ENCODE results near the gene ARHGEF6.
A peak's percentile ranks its signal among the peaks of the same experiment; 100 is the strongest.

The ARHGEF6 gene

GRCh38 chrX:136662976-136663375 is 117.8 kb downstream of the ARHGEF6 start:
- H3K27me3 Mint-ChIP-seq = no peaks in the 10 kb centered on the region
- H3K36me3 Mint-ChIP-seq = peaks cover 49% of the 10 kb centered on the region
- no peak overlapping the region for H3K27ac Mint-ChIP-seq
- no peak overlapping the region for H3K4me3 Mint-ChIP-seq
- peaks cover 3% of the 10 kb centered on the region for H3K9me3 Mint-ChIP-seq
- no peak for ATAC-seq
- peaks cover 6% of the 10 kb centered on the region for H3K4me1 Mint-ChIP-seq

- Mint-ChIP-seq H3K4me1 (no peaks in the 10 kb centered on the region), H3K36me3 (peaks cover 41% of the 10 kb centered on the region), H3K27me3 (no peaks in the 10 kb centered on the region), H3K27ac (no peak overlapping the region), H3K4me3 (no peak overlapping the region), H3K9me3 (peaks cover 3% of the 10 kb centered on the region)
- ATAC-seq = no peak
These were observed 118.6 kb downstream of the ARHGEF6 start for GRCh38 chrX:136662104-136662503.

- Mint-ChIP-seq H3K27ac (no peak overlapping the region), H3K4me3 (no peak overlapping the region), H3K9me3 (peaks cover 3% of the 10 kb centered on the region), H3K4me1 (no peaks in the 10 kb centered on the region), H3K27me3 (no peaks in the 10 kb centered on the region), H3K36me3 (peaks cover 39% of the 10 kb centered on the region)
- no peak for ATAC-seq
These were observed 119.8 kb downstream of the ARHGEF6 start for GRCh38 chrX:136660896-136661295.

DNA sequence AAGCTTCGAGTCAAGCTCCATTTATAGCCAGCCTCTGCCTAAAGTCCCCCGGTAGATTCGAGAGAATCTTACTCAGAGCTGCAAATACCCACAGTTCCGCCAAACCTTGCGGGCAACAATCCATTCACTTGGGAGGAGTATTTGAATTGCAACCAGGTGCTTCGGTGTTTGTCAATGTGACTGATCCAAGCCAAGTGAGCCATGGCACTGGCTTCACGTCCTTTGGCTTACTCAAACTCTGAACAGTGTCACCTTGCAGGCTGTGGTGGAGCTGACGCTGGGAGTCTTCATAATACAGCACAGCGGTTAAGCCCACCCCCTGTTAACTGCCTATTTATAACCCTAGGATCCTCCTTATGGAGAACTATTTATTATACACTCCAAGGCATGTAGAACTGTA is 121.6 kb downstream of the ARHGEF6 start:
- H3K27ac Mint-ChIP-seq = no peak overlapping the region
- peaks cover 26% of the 10 kb centered on the region for H3K36me3 Mint-ChIP-seq
- H3K4me1 Mint-ChIP-seq = no peaks in the 10 kb centered on the region
- H3K27me3 Mint-ChIP-seq = no peaks in the 10 kb centered on the region
- H3K4me3 Mint-ChIP-seq = no peak overlapping the region
- ATAC-seq = no peak
- H3K9me3 Mint-ChIP-seq = no peaks in the 10 kb centered on the region

GRCh38 chrX:136658151-136658550 is 122.6 kb downstream of the ARHGEF6 start:
- Mint-ChIP-seq H3K4me1 (no peaks in the 10 kb centered on the region), H3K4me3 (no peak overlapping the region), H3K9me3 (no peaks in the 10 kb centered on the region), H3K27me3 (no peaks in the 10 kb centered on the region), H3K36me3 (peaks cover 19% of the 10 kb centered on the region), H3K27ac (no peak overlapping the region)
- no peak for ATAC-seq

DNA sequence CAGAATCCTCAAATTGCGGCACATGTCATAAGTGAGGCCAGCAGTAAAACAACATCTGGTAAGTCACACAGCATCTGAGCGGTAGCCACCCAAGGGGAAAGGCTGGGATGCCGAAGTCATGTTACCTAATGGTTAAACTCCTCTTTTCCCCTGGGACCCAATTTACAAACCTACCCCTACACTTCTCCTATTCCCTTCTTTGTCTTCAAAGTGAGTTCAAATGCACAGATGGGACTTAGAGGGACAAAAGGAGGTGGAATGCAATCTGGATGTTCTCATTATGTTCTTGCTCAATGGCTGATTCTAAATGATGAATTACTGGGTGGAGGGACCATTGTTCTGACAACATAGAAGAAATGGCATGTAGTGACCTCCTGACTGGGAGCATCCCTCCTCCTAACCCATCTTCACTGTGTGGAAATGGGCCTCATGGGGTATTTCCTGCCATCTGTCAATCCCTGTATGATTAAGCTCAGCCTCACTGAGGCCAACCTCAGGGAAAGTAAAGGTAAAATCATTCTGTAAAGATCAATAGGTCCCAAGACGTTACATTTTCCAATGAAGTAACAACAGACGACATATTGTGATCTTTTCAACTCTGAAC is 124.3 kb downstream of the ARHGEF6 start:
- Mint-ChIP-seq H3K4me3 (no peak overlapping the region), H3K4me1 (no peaks in the 10 kb centered on the region), H3K36me3 (peaks cover 19% of the 10 kb centered on the region), H3K27me3 (no peaks in the 10 kb centered on the region), H3K27ac (no peak overlapping the region), H3K9me3 (no peaks in the 10 kb centered on the region)
- no peak for ATAC-seq

DNA sequence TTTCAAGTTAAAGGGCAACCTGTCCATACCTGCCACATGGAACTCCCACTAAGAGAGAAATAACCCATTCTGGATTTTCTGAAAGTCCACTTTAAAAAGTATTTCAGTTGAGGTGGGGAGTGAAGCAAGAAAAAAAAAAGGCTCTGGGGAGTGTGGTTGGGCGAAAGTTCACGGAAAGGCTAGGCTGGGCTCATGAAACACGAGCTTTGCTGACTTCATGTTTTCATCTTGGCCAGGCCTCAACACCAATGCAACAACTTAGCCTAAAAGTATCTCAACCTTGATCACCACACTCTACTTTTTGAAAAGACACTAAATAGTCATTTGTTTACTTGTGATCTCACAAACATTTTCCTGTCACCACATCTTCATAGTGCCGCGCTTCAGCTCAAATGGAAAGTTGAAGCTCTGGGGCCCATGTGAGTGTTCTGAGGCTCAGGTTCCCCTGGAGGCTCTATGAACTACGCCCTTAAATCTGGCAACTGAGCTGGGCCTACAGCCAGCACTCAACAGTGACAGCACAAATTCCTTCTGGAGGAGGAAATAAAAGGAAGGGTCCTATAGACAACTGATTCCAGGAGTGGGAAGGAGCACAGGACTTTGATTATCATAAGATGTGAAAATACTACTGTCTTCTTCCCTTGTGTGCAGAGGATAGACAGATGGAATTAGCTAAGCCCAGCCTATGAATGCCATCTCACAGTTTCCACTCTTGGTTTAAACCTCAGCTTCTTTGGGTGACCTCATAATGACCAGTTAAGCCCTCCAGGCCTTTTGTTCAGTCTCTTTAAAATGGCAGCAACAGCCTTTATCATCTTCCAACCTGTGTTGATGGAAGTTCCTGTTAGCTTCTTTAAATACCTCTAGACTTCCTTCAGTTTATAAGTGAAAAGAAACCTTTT is 127.7 kb downstream of the ARHGEF6 start:
- Mint-ChIP-seq H3K9me3 (no peaks in the 10 kb centered on the region), H3K36me3 (peaks cover 5% of the 10 kb centered on the region), H3K27me3 (no peaks in the 10 kb centered on the region), H3K4me3 (no peak overlapping the region), H3K27ac (no peak overlapping the region), H3K4me1 (no peaks in the 10 kb centered on the region)
- no peak for ATAC-seq

- Mint-ChIP-seq H3K9me3 (no peaks in the 10 kb centered on the region), H3K36me3 (no peaks in the 10 kb centered on the region), H3K27me3 (no peaks in the 10 kb centered on the region), H3K4me1 (no peaks in the 10 kb centered on the region), H3K27ac (no peak overlapping the region), H3K4me3 (no peak overlapping the region)
- ATAC-seq = no peak
These were observed 129.9 kb downstream of the ARHGEF6 start for GRCh38 chrX:136650811-136651210.

DNA sequence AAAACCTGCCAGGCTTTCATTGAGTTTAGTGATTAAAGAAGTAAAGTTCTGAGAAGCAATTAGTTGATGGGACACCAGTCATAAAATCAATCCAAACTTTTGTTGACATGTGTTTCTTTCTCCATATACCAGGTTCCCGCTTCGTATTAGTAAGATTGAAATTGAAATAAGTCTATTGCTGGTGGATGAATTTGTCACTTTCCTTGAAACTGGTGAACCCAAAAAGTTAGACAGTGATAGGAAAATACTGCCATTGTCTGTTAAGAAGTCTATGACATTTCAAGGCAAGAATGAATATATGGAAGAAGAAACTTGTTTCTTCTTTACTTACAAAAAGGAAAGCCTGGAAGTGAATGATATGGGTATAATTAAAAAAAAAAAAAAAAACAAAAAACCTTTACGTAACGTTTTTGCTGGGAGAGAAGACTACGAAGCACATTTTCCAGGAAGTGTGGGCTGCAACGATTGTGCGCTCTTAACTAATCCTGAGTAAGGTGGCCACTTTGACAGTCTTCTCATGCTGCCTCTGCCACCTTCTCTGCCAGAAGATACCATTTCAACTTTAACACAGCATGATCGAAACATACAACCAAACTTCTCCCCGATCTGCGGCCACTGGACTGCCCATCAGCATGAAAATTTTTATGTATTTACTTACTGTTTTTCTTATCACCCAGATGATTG is 132.9 kb downstream of the ARHGEF6 start, which contains the start of gene CD40LG:
Gene CD40LG, plus strand, starts transcription at position 482 of the 684 bp plus-strand sequence. Its CDS starts 91 bp downstream, at position 573.
- Mint-ChIP-seq H3K27ac (no peak within 1 kb of the TSS), H3K4me1 (no peaks in the 10 kb centered on the region)

GRCh38 chrX:136646602-136647239 is 134.0 kb downstream of the ARHGEF6 start:
- no peak for ATAC-seq
- no peaks in the 10 kb centered on the region for H3K4me1 Mint-ChIP-seq
- H3K27ac Mint-ChIP-seq = no peak overlapping the region
- peaks cover 6% of the 10 kb centered on the region for H3K36me3 Mint-ChIP-seq
- no peak overlapping the region for H3K4me3 Mint-ChIP-seq
- peaks cover 3% of the 10 kb centered on the region for H3K9me3 Mint-ChIP-seq
- H3K27me3 Mint-ChIP-seq = no peaks in the 10 kb centered on the region

More for the DNA sequence above, 132.9 kb downstream of the ARHGEF6 start, which contains the start of gene CD40LG:
- peaks cover 3% of the 10 kb centered on the region for H3K9me3 Mint-ChIP-seq
- peaks cover 6% of the 10 kb centered on the region for H3K36me3 Mint-ChIP-seq
- no peak for ATAC-seq
- no peaks in the 10 kb centered on the region for H3K27me3 Mint-ChIP-seq
- no peak within 1 kb of the TSS for H3K4me3 Mint-ChIP-seq

DNA sequence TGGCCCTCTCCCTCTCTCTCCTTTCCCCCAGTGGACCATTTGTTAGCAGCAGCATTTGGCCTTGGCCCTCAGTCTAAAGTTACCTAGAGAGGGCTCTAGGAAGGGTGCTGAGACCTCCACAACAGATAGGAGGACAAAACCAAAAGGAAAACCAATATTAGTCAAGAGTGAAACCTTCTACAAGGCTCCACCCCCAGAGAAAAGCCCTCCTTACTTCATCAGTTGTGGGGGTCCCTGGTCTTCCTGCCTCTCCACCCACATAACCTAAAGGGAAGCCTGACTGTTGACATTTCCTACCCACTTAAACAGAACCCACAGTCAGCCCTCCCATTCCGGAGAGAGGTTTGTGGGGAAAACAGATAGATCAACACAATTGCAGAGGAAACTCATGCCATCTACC is 137.5 kb downstream of the ARHGEF6 start:
- Mint-ChIP-seq H3K9me3 (peaks cover 3% of the 10 kb centered on the region), H3K4me1 (no peaks in the 10 kb centered on the region), H3K36me3 (peaks cover 6% of the 10 kb centered on the region), H3K27me3 (no peaks in the 10 kb centered on the region), H3K27ac (no peak overlapping the region), H3K4me3 (no peak overlapping the region)
- no peak for ATAC-seq

GRCh38 chrX:136639506-136640176 is 141.1 kb downstream of the ARHGEF6 start:
- Mint-ChIP-seq H3K27me3 (no peaks in the 10 kb centered on the region), H3K27ac (no peak overlapping the region), H3K4me1 (peaks cover 9% of the 10 kb centered on the region), H3K36me3 (no peaks in the 10 kb centered on the region), H3K9me3 (no peaks in the 10 kb centered on the region), H3K4me3 (no peak overlapping the region)
- no peak for ATAC-seq

DNA sequence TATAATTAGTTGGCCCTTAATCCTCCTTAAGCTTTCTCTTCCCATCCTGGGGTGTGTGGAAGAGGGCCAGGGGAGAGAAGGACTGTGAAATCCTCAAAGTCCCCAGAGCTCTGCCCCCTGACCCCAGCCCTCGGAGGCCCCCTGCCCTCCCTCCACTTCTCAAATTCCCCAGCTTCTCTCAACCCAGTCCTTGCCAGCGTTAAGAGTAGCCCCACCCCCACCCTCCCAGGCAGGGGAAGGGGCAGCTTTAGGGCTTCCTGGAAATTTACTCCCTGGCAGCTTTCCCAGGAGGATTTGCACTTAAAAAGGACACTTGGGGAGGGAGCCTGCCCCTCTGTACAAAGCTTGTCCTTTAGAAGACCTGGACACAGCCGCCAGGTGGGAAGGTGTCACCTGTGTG is 144.6 kb downstream of the ARHGEF6 start:
- no peaks in the 10 kb centered on the region for H3K27me3 Mint-ChIP-seq

DNA sequence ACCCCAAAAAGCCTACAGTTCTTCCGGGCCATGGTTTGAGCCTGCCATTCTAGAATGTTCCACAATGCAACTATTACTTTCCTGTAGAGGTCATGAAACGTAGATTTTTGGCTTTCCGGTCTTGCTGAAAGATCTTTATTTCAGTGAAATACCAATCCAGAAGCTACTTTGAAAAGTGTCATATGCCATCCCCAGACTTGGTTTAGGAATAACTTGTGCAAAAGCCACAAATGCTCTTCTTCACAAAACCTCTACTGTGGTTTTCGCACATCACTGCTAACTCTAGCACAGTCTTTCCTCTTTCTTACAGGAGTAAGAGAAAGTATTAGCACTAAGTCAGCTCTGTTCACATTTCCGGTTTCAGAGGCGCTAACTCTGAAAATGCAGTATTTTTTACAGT is 145.5 kb downstream of the ARHGEF6 start:
- peak overlapping the region; percentile 46 for H3K27ac Mint-ChIP-seq
- H3K4me1 Mint-ChIP-seq = peaks cover 9% of the 10 kb centered on the region
- no peaks in the 10 kb centered on the region for H3K9me3 Mint-ChIP-seq
- no peak overlapping the region for H3K4me3 Mint-ChIP-seq
- H3K27me3 Mint-ChIP-seq = no peaks in the 10 kb centered on the region
- H3K36me3 Mint-ChIP-seq = no peaks in the 10 kb centered on the region
- ATAC-seq = no peak

More for the DNA sequence above, 144.6 kb downstream of the ARHGEF6 start:
- Mint-ChIP-seq H3K4me3 (no peak overlapping the region), H3K9me3 (no peaks in the 10 kb centered on the region), H3K4me1 (peaks cover 9% of the 10 kb centered on the region), H3K27ac (no peak overlapping the region), H3K36me3 (no peaks in the 10 kb centered on the region)
- ATAC-seq = no peak

Data from stimulated activated memory B cell treated with anti-CD40 and anti-IgM and Interleukin-4, amounts not matched to agents 10 μg/mL and 1 μg/mL and 100 μg/mL, for 72 hours (primary cell).